K562 (cell line): ENCODE data around the gene SLC16A5. TPM values are rescaled to one million over a fixed set of nuclear protein-coding genes. Genes with fewer than 3 reads are reported as not detected.

Experiments used
- ATAC-seq: fragments of 200-7000 bp; cut with Tn5 transposase; 3 replicates; pipeline ENCODE4 v1.9.1; 2020; ENCODE audit warnings: moderate library complexity
- BruUV-seq: library from RNA; stranded (reverse); fragments of 400-500 nt; replicated peaks from 2 replicates; lab custom pipeline; 2021; lab: Mats Ljungman, UMichigan
- CTCF ChIA-PET: fragments of 300-600 bp; formaldehyde crosslinking; extraction: SDS; loops from one replicate; lab custom pipeline; 2021; ENCODE audit warnings: low intra/inter-chr PET ratio; lab: Yijun Ruan, JAX
- POLR2A ChIA-PET: fragments of 300-600, 350-650 bp; sonication (Branson Sonifier 250); formaldehyde crosslinking; extraction: SDS; loops from one replicate; lab custom pipeline; 2021; ENCODE audit warnings: antibody characterized with exemption, inconsistent platforms; lab: Yijun Ruan, JAX
- DNase-seq, 4 experiments: peaks; one replicate each; pipeline versions ENCODE4 v3.0.0 to v3.0.0-alpha.2; 2011 to 2018; ENCODE audit warnings: low spot score in 3 of 4, mixed read lengths in 3 of 4; ENCODE audit errors: extremely low read depth in 1 of 4
- FAIRE-seq: peaks from 2 replicates; lab custom pipeline; 2011; peaks lifted over from hg19 to GRCh38; lab: Jason Lieb, UNC
- H2AFZ ChIP-seq: 2 replicates; pipeline ENCODE4 v1.6.0; 2011; ENCODE audit warnings: low read depth, low read length, control low read depth, inconsistent platforms
- H3K27ac ChIP-seq: fragments of 200-600 bp; 3 replicates; pipeline ENCODE4 v1.8.0; 2011; ENCODE audit warnings: low read depth, mild to moderate bottlenecking, control low read depth, inconsistent platforms, low read length, moderate library complexity, mixed read lengths; ENCODE audit errors: extremely low read depth
- H3K27me3 ChIP-seq, 2 experiments: fragments of 300-600 bp in 1 of 2; 2 replicates in 1 of 2; 3 replicates in 1 of 2; pipeline versions ENCODE4 v1.6.0 to v1.8.0; 2011; ENCODE audit warnings: inconsistent platforms in 2 of 2, low read length in 2 of 2, mild to moderate bottlenecking in 1 of 2, mixed read lengths in 1 of 2, moderate library complexity in 1 of 2; ENCODE audit not compliant: control insufficient read depth in 2 of 2, insufficient read depth in 2 of 2
- H3K36me3 ChIP-seq: fragments of 300-600 bp; 3 replicates; pipeline ENCODE4 v1.8.0; 2011; ENCODE audit warnings: mild to moderate bottlenecking, low read length, inconsistent platforms; ENCODE audit not compliant: control insufficient read depth, insufficient read depth
- H3K4me1 ChIP-seq, 2 experiments: fragments of 200-600 bp in 1 of 2; replicated peaks in 1 of 2; 2 replicates in 1 of 2; 3 replicates in 1 of 2; pipeline versions ENCODE4 v1.5.1 to v1.8.0; 2011; ENCODE audit warnings: inconsistent platforms in 2 of 2, low read length in 2 of 2, mild to moderate bottlenecking in 1 of 2, mixed read lengths in 1 of 2, moderate library complexity in 1 of 2; ENCODE audit not compliant: control insufficient read depth in 2 of 2, insufficient read depth in 2 of 2
- H3K4me2 ChIP-seq: 2 replicates; pipeline ENCODE4 v1.6.1; 2011; ENCODE audit warnings: low read length, control low read depth, inconsistent platforms, mixed read lengths; ENCODE audit not compliant: insufficient read depth
- H3K4me3 ChIP-seq: fragments of 200-600 bp; sonication (generic), shearing (Covaris generic); 2 replicates; pipeline ENCODE4 v1.5.1; 2016; ENCODE audit warnings: control low read depth, inconsistent platforms
- H3K79me2 ChIP-seq: fragments of 200-600 bp; 3 replicates; pipeline ENCODE4 v1.8.0; 2011; ENCODE audit warnings: low read length, inconsistent platforms; ENCODE audit not compliant: control insufficient read depth, insufficient read depth
- H3K9ac ChIP-seq, 2 experiments: 2 replicates each; pipeline versions ENCODE4 v1.6.0 to v1.6.1; 2011; ENCODE audit warnings: low read depth in 2 of 2, low read length in 2 of 2, control low read depth in 1 of 2, inconsistent platforms in 1 of 2, mild to moderate bottlenecking in 1 of 2, mixed read lengths in 1 of 2; ENCODE audit not compliant: insufficient read depth in 1 of 2
- H3K9me1 ChIP-seq: one replicate; pipeline ENCODE4 v1.6.0; 2011; ENCODE audit warnings: inconsistent platforms, mild to moderate bottlenecking, low read length, moderate library complexity; ENCODE audit not compliant: control insufficient read depth, insufficient read depth
- H3K9me3 ChIP-seq: replicated peaks from 2 replicates; pipeline ENCODE4 v1.5.1; 2011; ENCODE audit warnings: low read depth, low read length, inconsistent platforms; ENCODE audit not compliant: control insufficient read depth, insufficient read depth
- H4K20me1 ChIP-seq: replicated peaks from 2 replicates; pipeline ENCODE4 v1.6.1; 2011; ENCODE audit warnings: low read length, inconsistent platforms, mixed read lengths; ENCODE audit not compliant: control insufficient read depth, insufficient read depth
- BRCA1 ChIP-seq, 2 experiments: fragments of 450-650 bp in 1 of 2; sonication (generic) in 1 of 2; formaldehyde crosslinking in 1 of 2; IDR thresholded peaks; 2 replicates each; pipeline versions ENCODE4 v1.5.0 to v1.6.1; 2017 to 2020; ENCODE audit warnings: mild to moderate bottlenecking in 1 of 2, missing genetic modification reagents in 1 of 2
- CAMTA2 ChIP-seq: fragments of 250-450 bp; sonication (Bioruptor Pico); conservative IDR thresholded peaks from 2 replicates; pipeline ENCODE4 v1.5.1; 2022
- CC2D1A ChIP-seq: fragments of 450-650 bp; IDR thresholded peaks from 2 replicates; pipeline ENCODE4 v1.6.1; 2017; ENCODE audit warnings: mild to moderate bottlenecking
- ETV5 ChIP-seq: sonication (generic); formaldehyde crosslinking; IDR thresholded peaks from 2 replicates; pipeline ENCODE4 v1.4.0; 2020; ENCODE audit warnings: low read depth, mild to moderate bottlenecking, missing genetic modification reagents
- ETV6 ChIP-seq, 3 experiments: fragments of 150-350 bp in 1 of 3; sonication (generic) in 1 of 3; formaldehyde crosslinking in 1 of 3; IDR thresholded peaks; 2 replicates each; pipeline versions ENCODE4 v1.6.1 to v1.8.0; 2014 to 2022; ENCODE audit warnings: borderline replicate concordance in 2 of 3, low read depth in 2 of 3, antibody characterized with exemption in 1 of 3, low read length in 1 of 3, mild to moderate bottlenecking in 1 of 3, missing genetic modification reagents in 1 of 3
- NR3C1 ChIP-seq: sonication (generic); formaldehyde crosslinking; IDR thresholded peaks from 2 replicates; pipeline ENCODE4 v1.8.1; 2022; ENCODE audit warnings: missing genetic modification reagents
- SRSF3 ChIP-seq: fragments of 200-400 bp; formaldehyde crosslinking; IDR thresholded peaks from 2 replicates; pipeline ENCODE4 v1.6.1; 2016; ENCODE audit warnings: mild to moderate bottlenecking, low read length, moderate library complexity; ENCODE audit not compliant: insufficient read depth
- TAF1 ChIP-seq: IDR thresholded peaks from 2 replicates; pipeline ENCODE4 v1.6.1; 2011; ENCODE audit warnings: mild to moderate bottlenecking, low read length, moderate library complexity; ENCODE audit not compliant: insufficient read depth, control insufficient read depth, severe bottlenecking; ENCODE audit errors: extremely low read depth
- ZNF232 ChIP-seq: sonication (generic); formaldehyde crosslinking; IDR thresholded peaks from 2 replicates; pipeline ENCODE4 v1.8.0; 2022; ENCODE audit warnings: mild to moderate bottlenecking, missing genetic modification reagents
- WGBS: fragments of 100-300 bp; shearing (Covaris generic); methylation state at CpG from one replicate; pipeline ENCODE4 v1.1.6; 2016; ENCODE audit warnings: low coverage, mixed read lengths; ENCODE audit not compliant: insufficient coverage; ENCODE audit errors: missing lambda C conversion rate; 5-methylcytosine and 5-hydroxymethylcytosine counted together
- in situ Hi-C: fragments of 300-500 bp; cut with MboI; formaldehyde crosslinking; loops from 4 replicates; pipeline ENCODE4 v1.15.0; 2018; ENCODE audit warnings: inconsistent platforms, mixed read lengths
- intact Hi-C: fragments of 100-400 bp; cut with micrococcal nuclease; formaldehyde crosslinking; loops from 2 replicates; pipeline ENCODE4 v1.14.2; 2022
- polyA plus RNA-seq, 8 experiments: library from polyadenylated mRNA; depleted of rRNA in 4 of 8; stranded (reverse) in 5 of 8; unstranded in 3 of 8; fragments of >200 nt; fragmentation: Nextera tagmentation in 2 of 8; fragmentation: Illumina TruSeq in 1 of 8; extraction: Ambion mirVana in 2 of 8; extraction: Trizol in 1 of 8; gene quantifications; 2 replicates each; pipeline versions ENCODE4 v1.2.1 to v1.2.3, GENCODE V29; 2011 to 2014; ENCODE audit warnings: inconsistent platforms in 1 of 8, missing spikeins in 1 of 8
- total RNA-seq, 7 experiments: library from RNA; depleted of rRNA in 6 of 7; stranded (reverse); fragments of >200 nt in 6 of 7; fragmentation: Illumina TruSeq in 2 of 7; extraction: Trizol in 2 of 7; gene quantifications; 2 replicates each; pipeline versions ENCODE4 v1.2.1 to v1.2.3, GENCODE V29; 2011 to 2021; ENCODE audit warnings: low replicate concordance in 1 of 7

SLC16A5 gene
- total and polyA plus RNA-seq, 9 of the 15 experiments (the other 6 are each of a cell fraction or from before 2014, with no cell fraction given), result 0.06 to 2.6 (median 0.91) TPM

- no peak for FAIRE-seq
- CTCF ChIA-PET, result no interaction called here
- Histone ChIP-seq H3K27me3 (no peaks in the 10 kb centered on the region), H3K9me1 (no peaks in the 10 kb centered on the region), H3K9ac (no peak overlapping the region), H3K9me3 (no peaks in the 10 kb centered on the region), H4K20me1 (no peaks in the 10 kb centered on the region), H3K79me2 (no peaks in the 10 kb centered on the region; the same call in 2 of the 3 replicates), H3K4me2 (no peak overlapping the region), H3K4me1 (peaks cover 18 to 24% of the 10 kb centered on the region in 2 experiments), H3K4me3 (no peak overlapping the region), H3K27ac (no peak overlapping the region)
- WGBS, result 87% methylated on average over 5 of the region's 5 CpGs
- intact Hi-C loops, result loop anchor here (5.0 to 10.0 kb wide), 2 partner anchors 163 to 164 kb away; partner anchors contain the start of gene FDXR
- POLR2A ChIA-PET, result interaction anchor here (1.0 to 2.5 kb wide), 2 partner anchors 13 to 115 kb away, joined by 5 to 7 read pairs; partner anchors contain the start of gene JPT1
- ATAC-seq, result no peak
- no peak for TF ChIP-seq CC2D1A
- no peak for TF ChIP-seq TAF1
- TF ChIP-seq, all 486 proteins: peak for 0
- Histone ChIP-seq H3K36me3 (peaks cover 45% of the 10 kb centered on the region), H2AFZ (no peak overlapping the region)
- in situ Hi-C loops, result no loop called here
- BruUV-seq, result no TSS peak
- no peak for DNase-seq
Measured at GRCh38 chr17:75039238-75039637, 48.5 kb upstream of the SLC16A5 start.

GRCh38 chr17:75041656-75042280 lies 46.0 kb upstream of the SLC16A5 start:
- ATAC-seq (no peak), FAIRE-seq (no peak), DNase-seq (no peak)
- H3K4me1 ChIP-seq, result peaks cover 6 to 11% of the 10 kb centered on the region in 2 experiments; a peak in 4 of 5 replicates
- H3K27ac ChIP-seq, result no peak overlapping the region
- ChIA-PET CTCF (no interaction called here), POLR2A (interaction anchor here (0.6 to 2.5 kb wide), 3 partner anchors 113 to 1716 kb away, joined by 3 to 7 read pairs (median 3); partner anchors contain the start of gene JPT1)
- H3K9me3 ChIP-seq, result no peaks in the 10 kb centered on the region
- no peak overlapping the region for H3K9ac ChIP-seq
- H3K4me3 ChIP-seq, result no peak overlapping the region
- H3K79me2 ChIP-seq, result peaks cover 20% of the 10 kb centered on the region
- H2AFZ ChIP-seq, result no peak overlapping the region
- H3K4me2 ChIP-seq, result no peak overlapping the region
- H3K9me1 ChIP-seq, result no peaks in the 10 kb centered on the region
- BruUV-seq, result no TSS peak
- intact Hi-C loops, result no loop called here
- H3K27me3 ChIP-seq, result no peaks in the 10 kb centered on the region
- no peak for TF ChIP-seq ETV5 (CRISPR knock-in tag)
- TF ChIP-seq ETV6 (IDR thresholded peaks at IDR 0.05; ENCODE audit: borderline replicate concordance in 1 of 2, low read depth in 2 of 2, low read length in 1 of 2), result no peak
- no peak for TF ChIP-seq ETV6 (CRISPR knock-in tag; IDR thresholded peaks at IDR 0.05; ENCODE audit: borderline replicate concordance)
- TF ChIP-seq ZNF232, result no peak
- no peak for TF ChIP-seq CAMTA2 (CRISPR knock-in tag)
- no peak for TF ChIP-seq BRCA1 (IDR thresholded peaks at IDR 0.05)
- TF ChIP-seq BRCA1 (CRISPR knock-in tag; IDR thresholded peaks at IDR 0.05), result no peak
- TF ChIP-seq NR3C1 (CRISPR knock-in tag), result no peak
- no peak for TF ChIP-seq SRSF3
- no peaks in the 10 kb centered on the region; the same call in 1 of the 2 replicates for H4K20me1 ChIP-seq
- in situ Hi-C loops, result no loop called here
- WGBS, result 93% methylated on average over 12 of the region's 12 CpGs
- H3K36me3 ChIP-seq, result peaks cover 49% of the 10 kb centered on the region
